NCI-H1436 treated with DMSO at 0.1 percent for 48 hours (cell line): ENCODE measurements around the gene GTF2H2C_2.
"Not testable (repeated sequence)": the region's sequence is repeated elsewhere in the genome, so short reads cannot be mapped to it uniquely, and the experiment has no call there.

Source experiments
- DNase-seq: peaks from one replicate; lab custom pipeline; 2025; lab: John Stamatoyannopoulos, UW

Gene GTF2H2C_2

DNA sequence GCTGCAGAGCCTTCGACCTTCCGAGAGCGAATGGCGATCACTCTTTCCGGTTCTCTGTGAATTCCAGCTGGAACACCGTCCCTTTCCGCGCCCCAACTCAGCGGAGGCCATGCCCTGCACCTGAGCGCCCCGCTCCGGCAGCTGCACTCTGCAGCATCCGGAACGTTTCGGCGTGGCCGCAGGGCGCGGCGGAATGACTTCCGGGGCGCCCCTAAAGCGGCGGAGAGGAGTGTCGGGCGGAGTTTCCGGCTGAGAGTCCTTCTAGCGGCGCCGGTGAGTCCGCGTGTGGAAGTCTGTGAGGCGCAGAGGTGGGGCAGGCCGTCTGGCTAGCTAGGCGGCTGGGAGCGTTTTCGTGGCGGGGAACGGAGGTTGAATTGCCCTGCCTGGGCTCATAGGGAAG lies at the start of gene GTF2H2C_2:
Gene GTF2H2C_2, plus strand, starts transcription at position 252 of the 400 bp plus-strand sequence.
- not testable (repeated sequence) for DNase-seq

- DNase-seq: not testable (repeated sequence)
Measured at GRCh38 chr5:70400984-70401686, 14.0 kb upstream of the GTF2H2C_2 start.

GRCh38 chr5:70421322-70421721 lies 6.2 kb downstream of the GTF2H2C_2 start:
- DNase-seq: not testable (repeated sequence)

- DNase-seq: not testable (repeated sequence)
Measured at GRCh38 chr5:70423215-70423614, 8.0 kb downstream of the GTF2H2C_2 start.

DNA sequence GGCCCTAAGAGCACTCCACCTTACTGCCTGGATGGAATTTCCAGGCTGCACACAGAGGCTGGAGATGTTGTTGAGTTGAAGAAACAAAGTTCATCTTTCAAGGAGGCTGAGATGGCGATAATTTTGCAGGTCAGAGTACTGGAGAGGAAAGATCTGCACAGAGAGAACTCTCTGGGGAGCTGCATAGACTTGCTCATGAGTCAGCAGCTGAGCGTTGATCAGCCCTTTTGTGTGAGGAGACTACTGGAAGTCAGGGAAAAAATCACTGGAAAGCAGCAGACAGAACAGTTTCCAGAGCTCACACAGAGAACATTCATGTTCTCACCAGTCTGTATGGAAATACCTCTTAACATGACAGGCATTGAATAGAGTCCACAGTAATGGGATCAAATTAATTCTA lies 23.4 kb downstream of the GTF2H2C_2 start:
- not testable (repeated sequence) for DNase-seq

GRCh38 chr5:70449565-70449964 lies 34.4 kb downstream of the GTF2H2C_2 start:
- DNase-seq: not testable (repeated sequence)

DNA sequence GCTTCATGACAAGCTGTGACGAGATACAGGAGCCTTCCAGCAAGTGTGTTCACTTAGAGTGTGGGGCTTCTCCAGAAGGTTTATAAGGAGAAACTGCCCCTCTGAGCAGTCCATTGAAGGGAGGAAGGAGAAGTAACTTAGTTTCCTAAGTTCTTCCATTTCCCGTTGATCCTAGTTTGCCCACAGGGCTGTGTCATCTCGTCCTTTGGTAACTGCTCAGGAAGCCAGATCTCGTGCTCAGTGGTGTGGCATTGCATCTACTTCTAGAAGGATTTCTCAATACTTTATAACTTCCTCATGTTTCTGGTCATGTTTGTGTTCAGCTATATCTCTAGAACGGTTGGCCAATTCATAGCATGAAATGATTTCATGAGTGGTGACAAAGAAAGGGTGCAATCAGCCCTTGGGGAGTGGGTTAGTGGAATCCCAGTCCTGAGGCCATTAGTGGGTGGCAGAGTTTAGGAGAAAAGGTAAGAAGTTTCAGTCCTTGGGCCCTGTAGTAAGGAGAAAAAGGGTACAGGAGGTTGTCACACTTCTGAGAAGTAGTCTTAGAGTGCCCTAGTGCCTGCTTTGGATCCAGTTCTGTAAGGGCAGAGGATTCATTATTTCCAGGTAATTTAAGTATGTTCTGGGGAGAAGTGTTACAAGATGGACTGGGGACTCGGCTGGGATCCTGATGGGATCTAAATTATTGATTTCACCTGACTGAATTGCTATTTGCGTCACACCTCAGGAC lies 36.2 kb downstream of the GTF2H2C_2 start:
- DNase-seq: not testable (repeated sequence)

DNA sequence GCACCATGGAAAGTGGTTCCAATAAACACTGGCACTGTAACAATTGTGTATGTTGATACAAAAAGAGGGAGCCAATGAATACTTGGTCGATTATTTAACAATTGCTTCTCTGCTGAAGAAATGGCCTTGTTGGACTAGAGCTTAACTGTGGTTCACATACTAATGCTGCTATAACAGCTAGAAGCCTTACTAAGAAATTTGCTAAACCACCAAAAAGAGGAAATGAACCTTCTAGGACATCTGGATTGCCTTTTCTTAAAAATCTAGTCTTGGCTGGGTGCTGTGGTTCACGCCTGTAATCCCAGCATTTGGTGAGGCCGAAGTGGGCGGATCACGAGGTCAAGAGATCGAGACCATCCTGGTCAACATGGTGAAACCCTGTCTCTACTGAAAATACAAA lies 41.9 kb downstream of the GTF2H2C_2 start:
- not testable (repeated sequence) for DNase-seq

DNA sequence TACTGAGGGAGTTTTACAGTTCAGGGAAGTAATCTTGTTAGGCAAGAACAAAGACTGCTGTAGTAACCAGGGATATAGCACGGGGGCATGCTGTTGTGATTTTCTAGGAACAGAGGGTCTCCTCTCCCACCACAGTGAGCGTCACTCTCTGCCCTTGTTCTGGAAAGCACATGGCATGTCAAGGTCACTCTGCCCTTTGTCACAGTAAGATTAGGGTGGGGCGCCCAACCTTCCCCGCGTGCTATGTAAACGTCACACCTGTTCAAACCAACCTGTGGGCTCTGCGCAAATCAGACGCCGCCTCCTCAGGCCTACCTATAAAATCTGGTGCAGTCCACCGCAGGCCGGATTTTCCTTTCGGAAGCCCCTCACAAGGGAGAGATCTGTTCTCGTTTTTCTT lies 44.0 kb downstream of the GTF2H2C_2 start:
- DNase-seq: not testable (repeated sequence)

GRCh38 chr5:70461984-70462383 lies 46.8 kb downstream of the GTF2H2C_2 start:
- DNase-seq: not testable (repeated sequence)

DNA sequence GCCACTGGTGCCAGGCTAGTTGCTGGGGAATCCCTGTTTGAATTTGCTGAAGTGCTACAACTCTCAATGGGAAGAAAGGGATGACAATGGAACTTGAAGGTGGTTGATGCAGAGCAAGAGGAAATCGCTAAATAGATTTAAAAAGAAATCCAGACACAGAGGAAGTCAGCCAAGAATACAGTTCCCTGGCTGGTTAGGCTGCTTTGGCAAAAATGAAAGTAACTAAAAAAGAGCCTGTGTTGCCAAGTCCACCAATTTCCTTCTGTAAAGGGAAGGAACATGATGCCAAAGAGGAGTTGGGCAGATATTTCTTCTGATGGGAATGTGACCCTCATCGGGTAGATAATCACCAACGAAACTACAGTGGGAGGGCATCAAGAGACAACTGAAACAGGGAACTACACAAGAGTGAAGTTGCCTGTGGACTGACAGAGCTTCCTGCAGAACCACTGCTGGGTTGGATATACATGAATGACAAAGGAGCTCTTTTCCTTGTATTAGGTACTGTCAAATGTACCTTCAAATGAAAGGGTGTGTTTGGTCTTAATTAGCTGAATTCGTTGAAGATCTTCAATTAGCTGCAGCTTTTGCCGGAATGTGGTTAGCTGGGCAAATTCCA lies 49.0 kb downstream of the GTF2H2C_2 start:
- not testable (repeated sequence) for DNase-seq

DNA sequence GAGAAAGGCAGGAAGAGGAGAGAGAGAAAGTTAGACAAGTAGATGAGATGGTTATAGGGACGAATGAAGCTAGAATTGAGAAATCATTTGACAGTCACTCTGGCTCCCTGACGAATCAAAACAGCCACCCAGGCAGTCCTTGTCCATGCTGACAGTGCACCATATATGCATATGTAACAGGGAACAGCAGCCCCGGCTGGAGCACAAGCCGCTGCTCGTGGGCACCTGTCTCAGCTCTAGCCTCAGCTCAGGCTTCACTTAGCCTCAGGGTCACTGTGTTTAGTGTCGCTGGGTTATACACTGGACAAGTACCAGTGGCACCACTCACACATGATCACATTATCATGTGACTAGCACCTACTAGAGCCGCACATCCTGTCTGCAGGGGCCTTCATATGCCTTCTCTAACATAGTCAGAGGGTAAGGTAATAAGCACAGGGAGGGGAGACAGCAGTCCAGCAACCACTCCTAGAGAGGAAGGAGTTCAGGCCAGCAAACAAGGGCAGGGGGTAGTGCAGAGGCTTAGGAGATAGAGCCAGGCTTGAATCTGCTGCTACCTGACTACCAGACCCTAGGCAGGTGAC lies 54.9 kb downstream of the GTF2H2C_2 start:
- not testable (repeated sequence) for DNase-seq
